Left lung (tissue), 10 donors: Measurements from ENCODE around the gene GRK7. TPM values are rescaled to one million over a fixed set of nuclear protein-coding genes. Genes with fewer than 3 reads are reported as not detected.
"Not testable (repeated sequence)": the region's sequence is repeated elsewhere in the genome, so short reads cannot be mapped to it uniquely, and the experiment has no call there.

Experiments used
- ATAC-seq: fragments of 200-7000 bp; cut with Tn5 transposase; one replicate; pipeline ENCODE4 v1.9.1; 2020; ENCODE audit warnings: moderate library complexity
- DNase-seq, 4 donors: peaks; one replicate each; pipeline ENCODE4 v3.0.0-alpha.2; 2013 to 2020
- H3K27ac ChIP-seq, 2 donors: fragments of 200-600 bp; sonication (generic) in 1 of 2; one replicate each; pipeline versions ENCODE4 v1.5.0 to v1.8.0; 2020 to 2021
- H3K27me3 ChIP-seq, 2 donors: fragments of 200-600 bp; sonication (generic) in 1 of 2; one replicate each; pipeline versions ENCODE4 v1.5.0 to v1.8.0; 2020 to 2021
- H3K36me3 ChIP-seq, 2 donors: fragments of 200-600 bp; sonication (generic) in 1 of 2; one replicate each; pipeline versions ENCODE4 v1.5.0 to v1.8.0; 2020 to 2021
- H3K4me1 ChIP-seq, 2 donors: fragments of 200-600 bp; one replicate each; pipeline ENCODE4 v1.8.0; 2021
- H3K4me3 ChIP-seq, 2 donors: fragments of 200-600 bp; sonication (generic) in 1 of 2; one replicate each; pipeline versions ENCODE4 v1.5.0 to v1.8.0; 2020 to 2021; ENCODE audit warnings: mild to moderate bottlenecking in 1 of 2
- H3K9me3 ChIP-seq, 2 donors: fragments of 200-600 bp; sonication (generic) in 1 of 2; one replicate each; pipeline versions ENCODE4 v1.5.0 to v1.8.0; 2020 to 2021
- intact Hi-C, 2 donors: fragments of 100-400 bp; cut with DNase I; formaldehyde crosslinking; loops; one replicate each; pipeline versions ENCODE4 v1.11.2 to v1.14.2; 2022
- polyA plus RNA-seq, 6 donors: library from polyadenylated mRNA; unstranded; fragments of 120-200 nt; gene quantifications; one replicate each; pipeline ENCODE4 v1.2.1, GENCODE V29; 2013; ENCODE audit not compliant: insufficient read length in 6 of 6
- total RNA-seq, 2 donors: library from RNA; stranded (reverse); fragmentation: NEBNext Ultra II Directional; extraction: Animal tissue kit (Norgen Biotek cat#: 25700); gene quantifications; one replicate each; pipeline ENCODE4 v1.2.1, GENCODE V29; 2021
- TF ChIP-seq, protein P1 (sequence below), 2 donors: fragments of 200-600 bp; sonication (generic) in 1 of 2; IDR thresholded peaks; one replicate each; pipeline versions ENCODE4 v1.5.0 to v1.8.0; 2021; ENCODE audit warnings: antibody characterized with exemption in 2 of 2
- donor health status: DM: no; HTN: yes; CAD: no.
- donor health status: DM: no; HTN: no; CAD: no.

GRK7 gene
- total and polyA plus RNA-seq, 8 donors: 0.06 to 0.19 (median 0.13) TPM; not detected in 2

DNA sequence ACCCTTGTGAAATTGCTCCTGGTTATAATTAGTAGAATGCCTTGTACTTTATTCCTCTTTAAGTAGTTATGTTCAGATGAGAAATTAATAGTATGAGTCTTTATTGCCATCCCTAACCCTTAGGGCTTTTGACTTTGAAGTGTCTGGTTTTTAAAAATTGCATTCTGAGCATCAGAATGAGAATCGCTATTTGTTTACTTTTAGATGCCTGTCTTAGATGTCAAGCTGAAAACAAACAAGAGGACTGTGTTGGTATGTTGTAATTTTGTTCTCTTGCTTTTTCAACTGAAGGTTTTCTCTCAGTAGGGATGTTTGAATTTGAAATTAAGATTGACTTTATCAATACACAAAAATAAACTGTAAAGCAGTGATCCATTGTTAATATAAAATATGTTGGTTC, 19.9 kb upstream of the GRK7 start:
- intact Hi-C loops: no loop called here
- H3K36me3 ChIP-seq: peaks cover 0 to 55% of the 10 kb centered on the region in 2 donors
- no peak for DNase-seq
- no peak for ATAC-seq
- no peak overlapping the region for H3K27ac ChIP-seq
- H3K9me3 ChIP-seq: no peaks in the 10 kb centered on the region
- no peak overlapping the region for H3K4me3 ChIP-seq
- TF ChIP-seq, protein P1, sequence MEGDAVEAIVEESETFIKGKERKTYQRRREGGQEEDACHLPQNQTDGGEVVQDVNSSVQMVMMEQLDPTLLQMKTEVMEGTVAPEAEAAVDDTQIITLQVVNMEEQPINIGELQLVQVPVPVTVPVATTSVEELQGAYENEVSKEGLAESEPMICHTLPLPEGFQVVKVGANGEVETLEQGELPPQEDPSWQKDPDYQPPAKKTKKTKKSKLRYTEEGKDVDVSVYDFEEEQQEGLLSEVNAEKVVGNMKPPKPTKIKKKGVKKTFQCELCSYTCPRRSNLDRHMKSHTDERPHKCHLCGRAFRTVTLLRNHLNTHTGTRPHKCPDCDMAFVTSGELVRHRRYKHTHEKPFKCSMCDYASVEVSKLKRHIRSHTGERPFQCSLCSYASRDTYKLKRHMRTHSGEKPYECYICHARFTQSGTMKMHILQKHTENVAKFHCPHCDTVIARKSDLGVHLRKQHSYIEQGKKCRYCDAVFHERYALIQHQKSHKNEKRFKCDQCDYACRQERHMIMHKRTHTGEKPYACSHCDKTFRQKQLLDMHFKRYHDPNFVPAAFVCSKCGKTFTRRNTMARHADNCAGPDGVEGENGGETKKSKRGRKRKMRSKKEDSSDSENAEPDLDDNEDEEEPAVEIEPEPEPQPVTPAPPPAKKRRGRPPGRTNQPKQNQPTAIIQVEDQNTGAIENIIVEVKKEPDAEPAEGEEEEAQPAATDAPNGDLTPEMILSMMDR (IDR thresholded peaks at IDR 0.05): no peak
- H3K4me1 ChIP-seq: peaks cover 15 to 42% of the 10 kb centered on the region in 2 donors
- H3K27me3 ChIP-seq: no peaks in the 10 kb centered on the region

DNA sequence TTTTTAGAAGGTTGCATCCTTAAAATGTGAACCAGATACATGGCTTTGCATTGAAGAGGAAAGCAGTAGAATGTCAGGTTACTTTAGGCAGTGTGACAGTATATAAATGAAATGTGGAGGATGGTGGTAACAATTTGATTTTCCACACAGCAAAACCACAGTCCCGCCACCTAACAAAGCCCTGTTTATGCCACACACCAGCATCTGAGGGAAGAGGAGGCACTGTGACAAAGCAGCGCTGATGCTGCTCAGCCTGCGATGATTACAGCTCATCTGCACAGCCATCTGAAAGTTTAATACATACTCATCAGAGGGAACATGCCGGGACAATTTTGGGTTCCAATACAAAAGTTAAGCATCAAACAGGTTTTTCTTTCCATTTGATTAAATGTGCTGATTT, 16.2 kb upstream of the GRK7 start:
- DNase-seq (no peak), ATAC-seq (no peak)
- Histone ChIP-seq H3K36me3 (peaks cover 0 to 85% of the 10 kb centered on the region in 2 donors), H3K4me1 (peaks cover 0 to 14% of the 10 kb centered on the region in 2 donors), H3K9me3 (no peaks in the 10 kb centered on the region), H3K4me3 (no peak overlapping the region), H3K27me3 (no peaks in the 10 kb centered on the region), H3K27ac (no peak overlapping the region)
- intact Hi-C loops: no loop called here
- TF ChIP-seq, protein P1 (IDR thresholded peaks at IDR 0.05): no peak

DNA sequence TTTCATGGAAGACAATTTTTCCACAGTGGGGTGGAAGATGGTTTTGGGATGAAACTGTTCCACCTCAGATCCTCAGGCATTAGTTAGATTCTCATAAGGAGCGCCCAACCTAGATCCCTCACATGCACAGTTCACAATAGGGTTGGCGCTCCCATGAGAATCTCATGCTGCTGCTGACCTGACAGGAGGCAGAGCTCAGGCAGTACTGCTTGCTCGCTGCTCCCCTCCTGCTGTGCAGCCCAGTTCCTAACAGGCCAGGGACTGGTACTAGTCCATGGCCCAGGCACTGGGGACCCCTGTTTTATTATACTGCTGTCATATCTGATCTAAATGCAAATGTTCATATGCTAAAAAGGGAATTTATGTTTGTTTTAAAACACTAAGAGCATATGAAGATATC, 9.8 kb upstream of the GRK7 start:
- Histone ChIP-seq H3K27ac (no peak overlapping the region), H3K9me3 (no peaks in the 10 kb centered on the region), H3K36me3 (peaks cover 0 to 29% of the 10 kb centered on the region in 2 donors), H3K27me3 (no peaks in the 10 kb centered on the region), H3K4me3 (no peak overlapping the region), H3K4me1 (no peaks in the 10 kb centered on the region)
- intact Hi-C loops: no loop called here
- ATAC-seq (no peak), DNase-seq (no peak)
- TF ChIP-seq, protein P1 (IDR thresholded peaks at IDR 0.05): no peak

GRCh38 chr3:141754032-141754431, 9.2 kb upstream of the GRK7 start:
- Histone ChIP-seq H3K4me3 (no peak overlapping the region), H3K27ac (no peak overlapping the region), H3K9me3 (no peaks in the 10 kb centered on the region), H3K4me1 (no peaks in the 10 kb centered on the region), H3K36me3 (peaks cover 0 to 23% of the 10 kb centered on the region in 2 donors), H3K27me3 (no peaks in the 10 kb centered on the region)
- TF ChIP-seq, protein P1 (IDR thresholded peaks at IDR 0.05): no peak
- no peak for ATAC-seq
- DNase-seq: no peak
- intact Hi-C loops: no loop called here

DNA sequence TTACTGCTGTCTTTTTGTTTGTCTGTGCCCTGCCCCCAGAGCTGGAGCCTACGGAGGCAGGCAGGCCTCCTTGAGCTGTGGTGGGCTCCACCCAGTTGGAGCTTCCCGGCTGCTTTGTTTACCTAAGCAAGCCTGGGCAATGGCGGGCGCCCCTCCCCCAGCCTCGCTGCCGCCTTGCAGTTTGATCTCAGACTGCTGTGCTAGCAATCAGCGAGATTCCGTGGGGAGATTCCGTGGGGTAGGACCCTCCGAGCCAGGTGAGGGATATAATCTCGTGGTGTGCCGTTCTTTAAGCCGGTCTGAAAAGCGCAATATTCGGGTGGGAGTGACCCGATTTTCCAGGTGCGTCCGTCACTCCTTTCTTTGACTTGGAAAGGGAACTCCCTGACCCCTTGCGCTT, 656 bp upstream of the GRK7 start:
- H3K27me3 ChIP-seq, H3K36me3 ChIP-seq, ATAC-seq, H3K4me1 ChIP-seq, H3K27ac ChIP-seq, H3K4me3 ChIP-seq, intact Hi-C loops, DNase-seq, H3K9me3 ChIP-seq: not testable (repeated sequence)

DNA sequence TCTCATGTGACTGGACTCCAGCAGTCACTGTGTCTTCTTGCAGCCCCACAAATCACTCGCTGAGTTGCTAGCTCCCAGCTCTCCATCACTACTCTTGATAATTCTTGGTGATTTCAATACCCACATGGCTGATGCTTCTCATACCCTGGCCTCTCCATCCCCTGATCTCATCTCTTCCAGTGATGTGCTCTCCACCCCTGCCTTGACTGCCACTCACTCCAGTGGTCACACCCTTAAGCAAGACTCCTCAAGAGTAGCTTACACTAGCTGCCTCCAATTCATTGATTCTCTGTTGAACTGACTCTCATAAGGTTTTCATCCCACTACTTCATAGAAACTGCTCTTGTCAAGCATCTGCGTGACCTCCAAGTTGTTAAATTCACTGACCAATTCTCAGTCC, 837 bp downstream of the GRK7 start:
- intact Hi-C loops: no loop called here
- no peak for ATAC-seq
- no peak for DNase-seq
- TF ChIP-seq, protein P1 (IDR thresholded peaks at IDR 0.05): no peak
- no peaks in the 10 kb centered on the region for H3K36me3 ChIP-seq
- H3K9me3 ChIP-seq: no peaks in the 10 kb centered on the region
- H3K27me3 ChIP-seq: no peaks in the 10 kb centered on the region
- peaks cover 0 to 3% of the 10 kb centered on the region in 2 donors for H3K4me1 ChIP-seq
- no peak overlapping the region for H3K27ac ChIP-seq
- H3K4me3 ChIP-seq: no peak overlapping the region
